NT2/D1 (cell line): ENCODE results near the gene WNK2.

Source experiments
- SUZ12 ChIP-seq: IDR thresholded peaks from 2 replicates; pipeline ENCODE4 v1.6.1; 2011; ENCODE audit not compliant: insufficient read length, insufficient read depth; ENCODE audit errors: extremely low read depth
- YY1 ChIP-seq: IDR thresholded peaks from 2 replicates; pipeline ENCODE4 v1.6.1; 2011; ENCODE audit not compliant: insufficient read length, insufficient read depth
- ZNF274 ChIP-seq: IDR thresholded peaks from 2 replicates; pipeline ENCODE4 v1.6.1; 2011; ENCODE audit warnings: mild to moderate bottlenecking, low read depth, low read length

GRCh38 chr9:93361995-93362394, 178.1 kb downstream of the WNK2 start:
- TF ChIP-seq SUZ12 (no peak), YY1 (no peak), ZNF274 (no peak)
